ENCODE results near the gene PI4K2A.

DNA sequence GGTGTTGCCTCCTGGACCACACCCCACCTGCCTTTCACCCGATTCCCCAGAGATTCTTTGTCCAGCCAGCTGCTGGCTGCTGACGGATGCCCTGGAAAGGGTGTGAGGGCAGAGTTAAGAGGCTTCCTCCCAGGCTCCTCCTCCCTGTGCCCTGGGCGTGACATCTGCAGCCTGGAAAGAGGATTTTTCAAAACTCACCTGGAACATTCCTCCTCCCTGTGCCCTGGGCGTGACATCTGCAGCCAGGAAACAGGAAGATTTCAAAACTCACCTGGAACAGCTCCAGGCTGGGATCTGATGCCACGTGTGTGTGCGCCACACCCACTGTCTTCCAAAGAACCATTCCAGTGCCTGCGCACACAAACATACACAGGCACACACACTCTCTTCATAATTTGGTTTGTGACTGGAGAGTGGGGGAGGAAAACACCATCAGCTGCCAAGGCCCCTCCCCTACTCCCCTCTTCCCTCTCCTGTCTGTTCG lies 78.2 kb downstream of the PI4K2A start:
- TF ChIP-seq, protein P1, sequence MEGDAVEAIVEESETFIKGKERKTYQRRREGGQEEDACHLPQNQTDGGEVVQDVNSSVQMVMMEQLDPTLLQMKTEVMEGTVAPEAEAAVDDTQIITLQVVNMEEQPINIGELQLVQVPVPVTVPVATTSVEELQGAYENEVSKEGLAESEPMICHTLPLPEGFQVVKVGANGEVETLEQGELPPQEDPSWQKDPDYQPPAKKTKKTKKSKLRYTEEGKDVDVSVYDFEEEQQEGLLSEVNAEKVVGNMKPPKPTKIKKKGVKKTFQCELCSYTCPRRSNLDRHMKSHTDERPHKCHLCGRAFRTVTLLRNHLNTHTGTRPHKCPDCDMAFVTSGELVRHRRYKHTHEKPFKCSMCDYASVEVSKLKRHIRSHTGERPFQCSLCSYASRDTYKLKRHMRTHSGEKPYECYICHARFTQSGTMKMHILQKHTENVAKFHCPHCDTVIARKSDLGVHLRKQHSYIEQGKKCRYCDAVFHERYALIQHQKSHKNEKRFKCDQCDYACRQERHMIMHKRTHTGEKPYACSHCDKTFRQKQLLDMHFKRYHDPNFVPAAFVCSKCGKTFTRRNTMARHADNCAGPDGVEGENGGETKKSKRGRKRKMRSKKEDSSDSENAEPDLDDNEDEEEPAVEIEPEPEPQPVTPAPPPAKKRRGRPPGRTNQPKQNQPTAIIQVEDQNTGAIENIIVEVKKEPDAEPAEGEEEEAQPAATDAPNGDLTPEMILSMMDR (IDR thresholded peaks at IDR 0.05), result no peak
- TF ChIP-seq POLR2A (IDR thresholded peaks at IDR 0.05) (no peak), POLR2AphosphoS5 (IDR thresholded peaks at IDR 0.05) (peak; percentile 5 to 52 (median 37))

All from stomach (tissue), 4 donors.